Gastrocnemius medialis (tissue), 4 donors: ENCODE data around the gene TIGD3. TPM values are rescaled to one million over a fixed set of nuclear protein-coding genes. Genes with fewer than 3 reads are reported as not detected.

Experiments used
- ATAC-seq, 2 donors: fragments of 150-250 bp; one replicate each; pipeline ENCODE4 v1.9.1; 2016
- DNase-seq, 2 donors: peaks; one replicate each; pipeline ENCODE4 v3.0.0-alpha.2; 2019
- H3K27ac ChIP-seq, 4 donors: fragments of 200-600 bp; sonication (generic); 1 replicate in 1 of 4; 2 replicates in 3 of 4; pipeline ENCODE4 v1.5.1; 2016 to 2018; ENCODE audit warnings: mild to moderate bottlenecking in 2 of 4, moderate library complexity in 1 of 4
- H3K27me3 ChIP-seq, 3 donors: fragments of 200-600 bp; sonication (generic) in 2 of 3; 1 replicate in 1 of 3; 2 replicates in 2 of 3; pipeline versions ENCODE4 v1.5.1 to v1.6.0; 2016 to 2019; ENCODE audit warnings: mild to moderate bottlenecking in 1 of 3, moderate library complexity in 1 of 3
- H3K36me3 ChIP-seq, 2 donors: fragments of 200-600 bp; sonication (generic) in 1 of 2; one replicate each; pipeline ENCODE4 v1.5.1; 2017 to 2018
- H3K4me1 ChIP-seq, 2 donors: fragments of 200-600 bp; sonication (generic) in 1 of 2; one replicate each; pipeline ENCODE4 v1.5.1; 2016 to 2017; ENCODE audit warnings: mild to moderate bottlenecking in 2 of 2
- H3K4me3 ChIP-seq, 4 donors: fragments of 200-600 bp; sonication (generic) in 3 of 4; 1 replicate in 1 of 4; 2 replicates in 3 of 4; pipeline ENCODE4 v1.5.1; 2016 to 2019; ENCODE audit warnings: mild to moderate bottlenecking in 2 of 4
- H3K9me3 ChIP-seq, 3 donors: fragments of 200-600 bp; sonication (generic) in 2 of 3; 1 replicate in 1 of 3; 2 replicates in 2 of 3; pipeline ENCODE4 v1.5.1; 2016 to 2019
- POLR2A ChIP-seq, 2 donors: fragments of 450-650 bp; IDR thresholded peaks; one replicate each; pipeline ENCODE4 v1.6.1; 2017; ENCODE audit warnings: antibody characterized with exemption in 2 of 2, mild to moderate bottlenecking in 2 of 2, moderate library complexity in 2 of 2
- in situ Hi-C, 4 donors: fragments of 200-750 bp; cut with MboI; loops; one replicate each; pipeline versions ENCODE4 v1.15.0 to v1.8.0; 2017; ENCODE audit warnings: low sequenced_read_pairs in 4 of 4
- intact Hi-C: fragments of 100-400 bp; cut with DNase I; formaldehyde crosslinking; loops from one replicate; pipeline ENCODE4 v1.15.1; 2023; ENCODE audit warnings: low total_unique reads
- total RNA-seq, 4 donors: library from RNA; depleted of rRNA; stranded (reverse); fragments of >200 nt; gene quantifications; one replicate each; pipeline versions ENCODE4 v1.1.0 to v1.2.3, GENCODE V29; 2016
- TF ChIP-seq, protein P1 (sequence below), 5 experiments: fragments of 450-650 bp in 3 of 5; fragments of 200-600 bp in 2 of 5; sonication (generic) in 2 of 5; IDR thresholded peaks in 4 of 5; conservative IDR thresholded peaks in 1 of 5; 1 replicate in 4 of 5; 2 replicates in 1 of 5; pipeline ENCODE4 v1.5.1; 2016 to 2019; ENCODE audit warnings: antibody characterized with exemption in 5 of 5, mild to moderate bottlenecking in 3 of 5, moderate library complexity in 3 of 5

TIGD3 gene
- total RNA-seq, 4 donors from 2014 or later, result 0.16 to 0.71 (median 0.48) TPM

- TF ChIP-seq POLR2A (IDR thresholded peaks at IDR 0.05), result no peak
- TF ChIP-seq, protein P1, sequence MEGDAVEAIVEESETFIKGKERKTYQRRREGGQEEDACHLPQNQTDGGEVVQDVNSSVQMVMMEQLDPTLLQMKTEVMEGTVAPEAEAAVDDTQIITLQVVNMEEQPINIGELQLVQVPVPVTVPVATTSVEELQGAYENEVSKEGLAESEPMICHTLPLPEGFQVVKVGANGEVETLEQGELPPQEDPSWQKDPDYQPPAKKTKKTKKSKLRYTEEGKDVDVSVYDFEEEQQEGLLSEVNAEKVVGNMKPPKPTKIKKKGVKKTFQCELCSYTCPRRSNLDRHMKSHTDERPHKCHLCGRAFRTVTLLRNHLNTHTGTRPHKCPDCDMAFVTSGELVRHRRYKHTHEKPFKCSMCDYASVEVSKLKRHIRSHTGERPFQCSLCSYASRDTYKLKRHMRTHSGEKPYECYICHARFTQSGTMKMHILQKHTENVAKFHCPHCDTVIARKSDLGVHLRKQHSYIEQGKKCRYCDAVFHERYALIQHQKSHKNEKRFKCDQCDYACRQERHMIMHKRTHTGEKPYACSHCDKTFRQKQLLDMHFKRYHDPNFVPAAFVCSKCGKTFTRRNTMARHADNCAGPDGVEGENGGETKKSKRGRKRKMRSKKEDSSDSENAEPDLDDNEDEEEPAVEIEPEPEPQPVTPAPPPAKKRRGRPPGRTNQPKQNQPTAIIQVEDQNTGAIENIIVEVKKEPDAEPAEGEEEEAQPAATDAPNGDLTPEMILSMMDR (IDR thresholded peaks at IDR 0.05 in 4 of 5, conservative IDR thresholded peaks at IDR 0.05 in 1 of 5), result no peak
- in situ Hi-C loops (loop anchor here in 2 of 4 donors (5.0 to 10.0 kb wide), 2 partner anchors 90 to 92 kb away; no protein-coding TSS in a partner anchor), intact Hi-C loops (no loop called here)
- Histone ChIP-seq H3K27ac (peak overlapping the region; percentile 86 to 92 (median 90)), H3K36me3 (peaks cover 0 to 14% of the 10 kb centered on the region in 2 donors), H3K4me1 (peaks cover 21 to 26% of the 10 kb centered on the region in 2 donors), H3K27me3 (no peaks in the 10 kb centered on the region), H3K4me3 (peak overlapping the region; percentile 83 to 95 (median 92)), H3K9me3 (no peaks in the 10 kb centered on the region)
- DNase-seq (peak; percentile 49 to 79), ATAC-seq (peak; percentile 14 to 21)
Observed at GRCh38 chr11:65317025-65317786, 37.3 kb upstream of the TIGD3 start.

GRCh38 chr11:65320386-65321075 is 34.0 kb upstream of the TIGD3 start:
- Histone ChIP-seq H3K4me1 (peaks cover 15 to 22% of the 10 kb centered on the region in 2 donors), H3K27me3 (no peaks in the 10 kb centered on the region), H3K4me3 (no peak overlapping the region), H3K9me3 (no peaks in the 10 kb centered on the region), H3K36me3 (peaks cover 0 to 14% of the 10 kb centered on the region in 2 donors), H3K27ac (no peak overlapping the region)
- intact Hi-C loops, result no loop called here
- in situ Hi-C loops, result no loop called here
- DNase-seq, result no peak
- TF ChIP-seq, protein P1 (IDR thresholded peaks at IDR 0.05 in 4 of 5, conservative IDR thresholded peaks at IDR 0.05 in 1 of 5), result no peak
- TF ChIP-seq POLR2A (IDR thresholded peaks at IDR 0.05), result no peak
- no peak for ATAC-seq

GRCh38 chr11:65321076-65321475 is 33.5 kb upstream of the TIGD3 start:
- Histone ChIP-seq H3K36me3 (peaks cover 0 to 14% of the 10 kb centered on the region in 2 donors), H3K27me3 (no peaks in the 10 kb centered on the region), H3K4me1 (peaks cover 15 to 17% of the 10 kb centered on the region in 2 donors), H3K27ac (peak overlapping the region in 1 of 4 donors; percentile 31), H3K4me3 (no peak overlapping the region), H3K9me3 (no peaks in the 10 kb centered on the region)
- TF ChIP-seq, protein P1 (IDR thresholded peaks at IDR 0.05 in 4 of 5, conservative IDR thresholded peaks at IDR 0.05 in 1 of 5), result no peak
- no peak for TF ChIP-seq POLR2A (IDR thresholded peaks at IDR 0.05)
- intact Hi-C loops, result no loop called here
- in situ Hi-C loops, result no loop called here
- no peak for ATAC-seq
- DNase-seq, result no peak

- no peak overlapping the region for H3K4me3 ChIP-seq
- H3K27ac ChIP-seq, result peak overlapping the region in 2 of 4 donors; percentile 19 to 31
- ATAC-seq (no peak), DNase-seq (peak in 1 of 2 donors; percentile 42)
- intact Hi-C loops, result no loop called here
- H3K36me3 ChIP-seq, result peaks cover 0 to 14% of the 10 kb centered on the region in 2 donors
- no peaks in the 10 kb centered on the region for H3K27me3 ChIP-seq
- in situ Hi-C loops, result no loop called here
- no peaks in the 10 kb centered on the region for H3K9me3 ChIP-seq
- no peak for TF ChIP-seq POLR2A (IDR thresholded peaks at IDR 0.05)
- H3K4me1 ChIP-seq, result peaks cover 9 to 14% of the 10 kb centered on the region in 2 donors
Observed at GRCh38 chr11:65321828-65322485, 32.6 kb upstream of the TIGD3 start.
